ENCODE data around the gene OR5A2.

The OR5A2 gene

GRCh38 chr11:59368238-59369022 lies 57.8 kb downstream of the OR5A2 start:
- Histone ChIP-seq H3K4me3 (ENCODE audit: severe bottlenecking) (no peak overlapping the region), H3K27ac (ENCODE audit: poor library complexity, severe bottlenecking) (no peak overlapping the region), H3K4me1 (ENCODE audit: insufficient read depth, poor library complexity, severe bottlenecking) (no peaks in the 10 kb centered on the region), H3K9me3 (ENCODE audit: severe bottlenecking) (no peaks in the 10 kb centered on the region), H3K36me3 (ENCODE audit: low read depth) (no peaks in the 10 kb centered on the region), H3K27me3 (ENCODE audit: insufficient read depth, poor library complexity, severe bottlenecking) (no peaks in the 10 kb centered on the region)
- DNase-seq (ENCODE audit: low spot score) (no peak), ATAC-seq (ENCODE audit: low read depth) (no peak)
- no peak for TF ChIP-seq CTCF (IDR thresholded peaks at IDR 0.05; ENCODE audit: poor library complexity, severe bottlenecking)
